Activated CD8-positive, alpha-beta memory T cell treated with anti-CD3 and anti-CD28 coated beads, Interleukin-2, amount 50 U/mL, for 4 hours (primary cell): ENCODE measurements around the gene CNGA1.
"Not testable (repeated sequence)": the region's sequence is repeated elsewhere in the genome, so short reads cannot be mapped to it uniquely, and the experiment has no call there.

Experiments
- DNase-seq: peaks from one replicate; pipeline ENCODE4 v3.0.0-alpha.2; 2020

CNGA1 gene

GRCh38 chr4:47945930-47946726 lies 70.4 kb downstream of the CNGA1 start:
- no peak for DNase-seq

GRCh38 chr4:47942081-47942819 lies 74.2 kb downstream of the CNGA1 start:
- DNase-seq = no peak

- DNase-seq = no peak
Observed at GRCh38 chr4:47939456-47939855, 77.0 kb downstream of the CNGA1 start.

- no peak for DNase-seq
Observed at GRCh38 chr4:47936336-47936735, 80.1 kb downstream of the CNGA1 start.

GRCh38 chr4:47933840-47934239 lies 82.6 kb downstream of the CNGA1 start:
- DNase-seq = no peak

- no peak for DNase-seq
Observed at GRCh38 chr4:47930971-47931804, 85.3 kb downstream of the CNGA1 start.

- DNase-seq = no peak
Observed at GRCh38 chr4:47929682-47930201, 86.7 kb downstream of the CNGA1 start.

GRCh38 chr4:47926667-47927258 lies 89.7 kb downstream of the CNGA1 start:
- DNase-seq = peak; percentile 48

- DNase-seq = not testable (repeated sequence)
Observed at GRCh38 chr4:47923261-47923608, 93.2 kb downstream of the CNGA1 start.

GRCh38 chr4:47922436-47923260 lies 93.8 kb downstream of the CNGA1 start:
- not testable (repeated sequence) for DNase-seq

- not testable (repeated sequence) for DNase-seq
Observed at GRCh38 chr4:47917163-47917562, 99.3 kb downstream of the CNGA1 start.

GRCh38 chr4:47915378-47915777 lies 101.1 kb downstream of the CNGA1 start:
- no peak for DNase-seq

- no peak for DNase-seq
Observed at GRCh38 chr4:47914926-47915237, 101.6 kb downstream of the CNGA1 start.

- peak; percentile 96 for DNase-seq
Observed at GRCh38 chr4:47914220-47914925, 102.1 kb downstream of the CNGA1 start, which contains the start of gene NFXL1. Gene NFXL1 (minus strand): TSS chr4:47914583. CDS start chr4:47914203, 380 bp downstream.

GRCh38 chr4:47913861-47914219 lies 102.6 kb downstream of the CNGA1 start:
- DNase-seq = peak; percentile 38

- no peak for DNase-seq
Observed at GRCh38 chr4:47913330-47913729, 103.2 kb downstream of the CNGA1 start.

- no peak for DNase-seq
Observed at GRCh38 chr4:47907089-47907646, 109.3 kb downstream of the CNGA1 start.

GRCh38 chr4:47899639-47900038 lies 116.8 kb downstream of the CNGA1 start:
- DNase-seq = no peak

GRCh38 chr4:47891928-47892327 lies 124.6 kb downstream of the CNGA1 start:
- no peak for DNase-seq
